HepG2 (cell line): ENCODE results near the gene HPS1. TPM values are rescaled to one million over a fixed set of nuclear protein-coding genes. Genes with fewer than 3 reads are reported as not detected.

Experiments
- ATAC-seq: fragments of 200-7000 bp; cut with Tn5 transposase; 3 replicates; pipeline ENCODE4 v1.9.1; 2020; ENCODE audit warnings: mild to moderate bottlenecking, moderate library complexity
- BruUV-seq: library from RNA; stranded (reverse); fragments of 400-500 nt; replicated peaks from 2 replicates; lab custom pipeline; 2021; lab: Mats Ljungman, UMichigan
- CTCF ChIA-PET: fragments of 300-600 bp; formaldehyde crosslinking; extraction: SDS; loops from one replicate; lab custom pipeline; 2021; ENCODE audit warnings: low total read pairs, inconsistent platforms, low intra/inter-chr PET ratio; lab: Yijun Ruan, JAX
- POLR2A ChIA-PET: fragments of 350-600 bp; sonication (Branson Sonifier 250); formaldehyde crosslinking; loops from one replicate; lab custom pipeline; 2020; ENCODE audit warnings: antibody characterized with exemption, inconsistent platforms; lab: Yijun Ruan, JAX
- DNase-seq: peaks from one replicate; pipeline ENCODE4 v3.0.0-alpha.2; 2015; ENCODE audit warnings: low spot score
- FAIRE-seq: peaks from 3 replicates; lab custom pipeline; 2011; peaks lifted over from hg19 to GRCh38; lab: Jason Lieb, UNC
- H2AFZ ChIP-seq: one replicate; pipeline ENCODE4 v1.6.1; 2011; ENCODE audit warnings: low read length, inconsistent platforms
- H3K27ac ChIP-seq: fragments of 300-600 bp; 3 replicates; pipeline ENCODE4 v1.8.0; 2011; ENCODE audit warnings: mixed run types, mild to moderate bottlenecking, mixed read lengths, low read length, inconsistent platforms; ENCODE audit not compliant: insufficient read depth; ENCODE audit errors: extremely low read length
- H3K27me3 ChIP-seq, 2 experiments: fragments of 200-600 bp in 1 of 2; 2 replicates in 1 of 2; 3 replicates in 1 of 2; pipeline versions ENCODE4 v1.6.0 to v1.8.0; 2011; ENCODE audit warnings: low read length in 2 of 2, mild to moderate bottlenecking in 2 of 2, moderate library complexity in 2 of 2, inconsistent platforms in 1 of 2; ENCODE audit not compliant: insufficient read depth in 2 of 2, control insufficient read depth in 1 of 2
- H3K36me3 ChIP-seq, 2 experiments: fragments of 200-600 bp in 1 of 2; replicated peaks in 1 of 2; 2 replicates in 1 of 2; 3 replicates in 1 of 2; pipeline versions ENCODE4 v1.5.1 to v1.8.0; 2011; ENCODE audit warnings: low read length in 2 of 2, inconsistent platforms in 1 of 2; ENCODE audit not compliant: insufficient read depth in 2 of 2, control insufficient read depth in 1 of 2
- H3K4me1 ChIP-seq: 2 replicates; pipeline ENCODE4 v1.5.1; 2012; ENCODE audit warnings: low read length, inconsistent platforms; ENCODE audit not compliant: insufficient read depth
- H3K4me2 ChIP-seq: 2 replicates; pipeline ENCODE4 v1.6.0; 2011; ENCODE audit warnings: low read depth, low read length, inconsistent platforms
- H3K4me3 ChIP-seq, 3 experiments: fragments of 200-600 bp in 1 of 3; sonication (generic), shearing (Covaris generic) in 1 of 3; replicated peaks in 1 of 3; 2 replicates each; pipeline ENCODE4 v1.5.1; 2011 to 2016; ENCODE audit warnings: low read length in 3 of 3, inconsistent platforms in 2 of 3, low read depth in 2 of 3, mild to moderate bottlenecking in 2 of 3, control low read depth in 1 of 3, mixed read lengths in 1 of 3; ENCODE audit not compliant: insufficient read depth in 1 of 3
- H3K79me2 ChIP-seq: one replicate; pipeline ENCODE4 v1.6.1; 2011; ENCODE audit warnings: low read length, inconsistent platforms; ENCODE audit not compliant: insufficient read depth
- H3K9ac ChIP-seq: 2 replicates; pipeline ENCODE4 v1.6.0; 2011; ENCODE audit warnings: mild to moderate bottlenecking, low read depth, low read length, inconsistent platforms; ENCODE audit not compliant: insufficient read depth
- H3K9me3 ChIP-seq: 2 replicates; pipeline ENCODE4 v1.5.1; 2012; ENCODE audit warnings: mild to moderate bottlenecking, low read length
- H4K20me1 ChIP-seq: 2 replicates; pipeline ENCODE4 v1.6.0; 2011; ENCODE audit warnings: inconsistent platforms, mild to moderate bottlenecking, low read length, moderate library complexity; ENCODE audit not compliant: insufficient read depth
- ZNF430 ChIP-seq: sonication (generic); formaldehyde crosslinking; IDR thresholded peaks from 2 replicates; pipeline ENCODE4 v1.9.0; 2021; ENCODE audit warnings: mild to moderate bottlenecking, missing genetic modification reagents
- WGBS: methylation state at CpG from one replicate; pipeline ENCODE4 v1.1.6; 2017; ENCODE audit warnings: low lambda C conversion rate; 5-methylcytosine and 5-hydroxymethylcytosine counted together
- in situ Hi-C: cut with HindIII; loops from 2 replicates; pipeline ENCODE4 v1.10.0; 2017; ENCODE audit warnings: low pct_unique_long_range_greater_than_20kb; ENCODE audit not compliant: extremely low pct_ligation_motif_present
- intact Hi-C: fragments of 100-400 bp; cut with micrococcal nuclease; formaldehyde crosslinking; loops from one replicate; pipeline ENCODE4 v1.10.0; 2022; ENCODE audit not compliant: unreplicated experiment
- polyA plus RNA-seq, 8 experiments: library from polyadenylated mRNA; depleted of rRNA in 3 of 8; stranded (reverse) in 7 of 8; unstranded in 1 of 8; fragments of >200 nt; fragmentation: Illumina TruSeq in 4 of 8; extraction: Trizol in 4 of 8; gene quantifications; 2 replicates each; pipeline versions ENCODE4 v1.2.1 to v1.2.3, GENCODE V29; 2011 to 2016; ENCODE audit warnings: low read depth in 4 of 8, missing spikeins in 1 of 8, mixed read lengths in 1 of 8; ENCODE audit not compliant: insufficient read depth in 1 of 8
- total RNA-seq, 5 experiments: library from RNA; depleted of rRNA; stranded (reverse); fragments of >200 nt; fragmentation: Illumina TruSeq; extraction: Trizol; gene quantifications; 2 replicates each; pipeline ENCODE4 v1.2.3, GENCODE V29; 2016; ENCODE audit warnings: low read depth in 1 of 5
- TF ChIP-seq, protein P1 (sequence below): sonication (generic); formaldehyde crosslinking; IDR thresholded peaks from 2 replicates; pipeline ENCODE4 v1.5.0; 2020; ENCODE audit warnings: mild to moderate bottlenecking, missing genetic modification reagents, moderate library complexity
- TF ChIP-seq, protein P2 (sequence below): sonication (generic); formaldehyde crosslinking; IDR thresholded peaks from 2 replicates; pipeline ENCODE4 v1.4.0; 2020; ENCODE audit warnings: missing genetic modification reagents

HPS1 gene
- total and polyA plus RNA-seq, 2 of the 13 experiments (the other 11 are each of a cell fraction or from before 2014, with no cell fraction given), result 24.6 to 25.8 TPM

DNA sequence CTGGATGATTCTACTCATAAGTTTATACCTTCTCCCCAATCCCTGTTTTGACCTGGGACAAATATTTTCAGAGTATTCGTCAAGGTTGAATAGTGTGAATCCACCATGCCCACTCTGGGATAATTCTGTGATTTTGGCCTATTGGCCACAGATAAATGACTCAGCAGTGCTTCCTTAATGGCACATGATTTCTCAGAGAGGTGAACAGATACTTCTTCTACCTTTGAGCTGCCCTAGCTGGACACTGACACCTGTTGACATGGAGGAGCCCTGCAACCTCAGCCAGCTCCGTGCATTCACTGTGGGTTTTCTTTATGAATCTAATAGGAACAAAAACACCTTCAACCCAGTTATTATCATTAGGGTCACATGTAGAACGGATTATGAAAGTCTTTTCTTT, 40.9 kb upstream of the HPS1 start:
- BruUV-seq, result no TSS peak
- in situ Hi-C loops, result no loop called here

More for the DNA sequence above, 40.9 kb upstream of the HPS1 start:
- no peak for FAIRE-seq
- Histone ChIP-seq H4K20me1 (no peaks in the 10 kb centered on the region), H3K27me3 (no peaks in the 10 kb centered on the region), H2AFZ (no peak overlapping the region), H3K4me2 (no peak overlapping the region), H3K9me3 (no peaks in the 10 kb centered on the region), H3K79me2 (no peaks in the 10 kb centered on the region), H3K36me3 (no peaks in the 10 kb centered on the region), H3K27ac (no peak overlapping the region), H3K4me1 (peaks cover 32% of the 10 kb centered on the region), H3K9ac (no peak overlapping the region), H3K4me3 (no peak overlapping the region)
- intact Hi-C loops, result no loop called here
- TF ChIP-seq, protein P1, sequence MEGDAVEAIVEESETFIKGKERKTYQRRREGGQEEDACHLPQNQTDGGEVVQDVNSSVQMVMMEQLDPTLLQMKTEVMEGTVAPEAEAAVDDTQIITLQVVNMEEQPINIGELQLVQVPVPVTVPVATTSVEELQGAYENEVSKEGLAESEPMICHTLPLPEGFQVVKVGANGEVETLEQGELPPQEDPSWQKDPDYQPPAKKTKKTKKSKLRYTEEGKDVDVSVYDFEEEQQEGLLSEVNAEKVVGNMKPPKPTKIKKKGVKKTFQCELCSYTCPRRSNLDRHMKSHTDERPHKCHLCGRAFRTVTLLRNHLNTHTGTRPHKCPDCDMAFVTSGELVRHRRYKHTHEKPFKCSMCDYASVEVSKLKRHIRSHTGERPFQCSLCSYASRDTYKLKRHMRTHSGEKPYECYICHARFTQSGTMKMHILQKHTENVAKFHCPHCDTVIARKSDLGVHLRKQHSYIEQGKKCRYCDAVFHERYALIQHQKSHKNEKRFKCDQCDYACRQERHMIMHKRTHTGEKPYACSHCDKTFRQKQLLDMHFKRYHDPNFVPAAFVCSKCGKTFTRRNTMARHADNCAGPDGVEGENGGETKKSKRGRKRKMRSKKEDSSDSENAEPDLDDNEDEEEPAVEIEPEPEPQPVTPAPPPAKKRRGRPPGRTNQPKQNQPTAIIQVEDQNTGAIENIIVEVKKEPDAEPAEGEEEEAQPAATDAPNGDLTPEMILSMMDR, result peak; percentile 31
- TF ChIP-seq ZNF430, result no peak
- TF ChIP-seq, protein P2, sequence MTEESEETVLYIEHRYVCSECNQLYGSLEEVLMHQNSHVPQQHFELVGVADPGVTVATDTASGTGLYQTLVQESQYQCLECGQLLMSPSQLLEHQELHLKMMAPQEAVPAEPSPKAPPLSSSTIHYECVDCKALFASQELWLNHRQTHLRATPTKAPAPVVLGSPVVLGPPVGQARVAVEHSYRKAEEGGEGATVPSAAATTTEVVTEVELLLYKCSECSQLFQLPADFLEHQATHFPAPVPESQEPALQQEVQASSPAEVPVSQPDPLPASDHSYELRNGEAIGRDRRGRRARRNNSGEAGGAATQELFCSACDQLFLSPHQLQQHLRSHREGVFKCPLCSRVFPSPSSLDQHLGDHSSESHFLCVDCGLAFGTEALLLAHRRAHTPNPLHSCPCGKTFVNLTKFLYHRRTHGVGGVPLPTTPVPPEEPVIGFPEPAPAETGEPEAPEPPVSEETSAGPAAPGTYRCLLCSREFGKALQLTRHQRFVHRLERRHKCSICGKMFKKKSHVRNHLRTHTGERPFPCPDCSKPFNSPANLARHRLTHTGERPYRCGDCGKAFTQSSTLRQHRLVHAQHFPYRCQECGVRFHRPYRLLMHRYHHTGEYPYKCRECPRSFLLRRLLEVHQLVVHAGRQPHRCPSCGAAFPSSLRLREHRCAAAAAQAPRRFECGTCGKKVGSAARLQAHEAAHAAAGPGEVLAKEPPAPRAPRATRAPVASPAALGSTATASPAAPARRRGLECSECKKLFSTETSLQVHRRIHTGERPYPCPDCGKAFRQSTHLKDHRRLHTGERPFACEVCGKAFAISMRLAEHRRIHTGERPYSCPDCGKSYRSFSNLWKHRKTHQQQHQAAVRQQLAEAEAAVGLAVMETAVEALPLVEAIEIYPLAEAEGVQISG (CRISPR knock-in tag), result 0 out of 2 replicates have a peak, but pooled peaks have one; percentile 19
- DNase-seq, result no peak
- CTCF ChIA-PET, result no interaction called here
- peak; percentile 50; the same call in 1 of the 3 replicates for ATAC-seq
- POLR2A ChIA-PET, result no interaction called here
- WGBS, result 6% methylated on average over 3 of the region's 3 CpGs
